Keratinocyte (primary cell): ENCODE measurements around the gene SORL1-AS1.

Source experiments
- DNase-seq: peaks from one replicate; pipeline ENCODE4 v3.0.0-alpha.2; 2011; ENCODE audit warnings: low read depth, missing footprints, low spot score
- FAIRE-seq: peaks from 2 replicates; lab custom pipeline; 2011; peaks lifted over from hg19 to GRCh38; lab: Jason Lieb, UNC
- H2AFZ ChIP-seq: 2 replicates; pipeline ENCODE4 v1.6.0; 2012; ENCODE audit warnings: low read length, control low read depth, inconsistent platforms; ENCODE audit not compliant: control insufficient read depth
- H3K27ac ChIP-seq: 2 replicates; pipeline ENCODE4 v1.5.1; 2011; ENCODE audit warnings: low read length; ENCODE audit not compliant: control insufficient read depth, insufficient read depth
- H3K27me3 ChIP-seq: 3 replicates; pipeline ENCODE4 v1.6.0; 2011; ENCODE audit warnings: low read length; ENCODE audit not compliant: control insufficient read depth, insufficient read depth; ENCODE audit errors: extremely low read depth
- H3K36me3 ChIP-seq, 2 experiments: 2 replicates in 1 of 2; 3 replicates in 1 of 2; pipeline ENCODE4 v1.5.1; 2011; ENCODE audit warnings: low read length in 2 of 2, mild to moderate bottlenecking in 1 of 2; ENCODE audit not compliant: control insufficient read depth in 2 of 2, insufficient read depth in 2 of 2; ENCODE audit errors: extremely low read depth in 1 of 2
- H3K4me1 ChIP-seq: 3 replicates; pipeline ENCODE4 v1.5.1; 2011; ENCODE audit warnings: low read length; ENCODE audit not compliant: control insufficient read depth, insufficient read depth; ENCODE audit errors: extremely low read depth
- H3K4me2 ChIP-seq: 3 replicates; pipeline ENCODE4 v1.6.0; 2011; ENCODE audit warnings: low read depth, low read length; ENCODE audit not compliant: control insufficient read depth, insufficient read depth; ENCODE audit errors: extremely low read depth
- H3K4me3 ChIP-seq, 3 experiments: fragments of 200-600 bp in 1 of 3; sonication (generic) in 1 of 3; 2 replicates in 2 of 3; 3 replicates in 1 of 3; pipeline ENCODE4 v1.5.1; 2011 to 2016; ENCODE audit warnings: low read length in 3 of 3, mild to moderate bottlenecking in 3 of 3, control low read depth in 2 of 3, inconsistent platforms in 1 of 3, low read depth in 1 of 3, mixed read lengths in 1 of 3, mixed run types in 1 of 3, moderate library complexity in 1 of 3; ENCODE audit not compliant: control insufficient read depth in 2 of 3, insufficient read depth in 2 of 3; ENCODE audit errors: extremely low read depth in 1 of 3
- H3K79me2 ChIP-seq: 2 replicates; pipeline ENCODE4 v1.6.0; 2012; ENCODE audit warnings: low read length; ENCODE audit not compliant: control insufficient read depth, insufficient read depth
- H3K9ac ChIP-seq: 3 replicates; pipeline ENCODE4 v1.6.0; 2011; ENCODE audit warnings: low read length; ENCODE audit not compliant: control insufficient read depth, insufficient read depth; ENCODE audit errors: extremely low read depth
- H3K9me1 ChIP-seq: 3 replicates; pipeline ENCODE4 v1.6.0; 2011; ENCODE audit warnings: low read length; ENCODE audit not compliant: control insufficient read depth, insufficient read depth; ENCODE audit errors: extremely low read depth
- H3K9me3 ChIP-seq: 2 replicates; pipeline ENCODE4 v1.5.1; 2012; ENCODE audit warnings: low read depth, low read length; ENCODE audit not compliant: control insufficient read depth
- H4K20me1 ChIP-seq: 3 replicates; pipeline ENCODE4 v1.6.0; 2011; ENCODE audit warnings: low read length; ENCODE audit not compliant: control insufficient read depth, insufficient read depth; ENCODE audit errors: extremely low read depth
- EZH2 ChIP-seq: IDR thresholded peaks from one replicate; pipeline ENCODE4 v1.6.1; 2012; ENCODE audit warnings: inconsistent platforms, mild to moderate bottlenecking, low read length, moderate library complexity
- dilution Hi-C: fragments of 300-500 bp; cut with MboI; formaldehyde crosslinking; loops from one replicate; pipeline ENCODE4 v1.7.0; 2020; ENCODE audit warnings: low sequenced_read_pairs; ENCODE audit not compliant: extremely low pct_ligation_motif_present
- TF ChIP-seq, protein P1 (sequence below), 3 experiments: IDR thresholded peaks in 1 of 3; conservative IDR thresholded peaks in 1 of 3; optimal IDR thresholded peaks in 1 of 3; 2 replicates in 2 of 3; 3 replicates in 1 of 3; pipeline versions ENCODE3 to v1.5.1; 2011; ENCODE audit warnings: low read length in 3 of 3, mild to moderate bottlenecking in 3 of 3, moderate library complexity in 2 of 3, control low read depth in 1 of 3, inconsistent platforms in 1 of 3; ENCODE audit not compliant: insufficient read depth in 2 of 3; ENCODE audit errors: extremely low read depth in 1 of 3

The SORL1-AS1 gene

DNA sequence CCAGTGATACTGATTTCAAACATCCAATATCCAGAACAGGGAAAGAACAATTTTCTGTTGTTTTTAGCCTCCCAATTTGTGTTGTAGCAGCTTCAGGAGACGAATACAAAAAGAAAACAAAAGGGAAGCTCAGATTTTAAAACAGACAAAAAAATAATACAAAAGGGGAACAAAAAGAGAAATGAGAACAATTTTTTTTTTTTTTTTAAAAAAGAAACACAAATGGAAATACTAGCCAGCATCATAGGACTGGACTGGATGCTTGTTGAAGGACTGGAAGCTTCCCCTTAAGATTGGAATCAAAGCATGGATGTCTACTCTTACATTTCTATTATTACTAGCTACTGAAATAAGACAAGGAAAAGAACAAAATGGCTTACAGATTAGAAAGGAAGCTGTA lies 47.1 kb downstream of the SORL1-AS1 start:
- no peaks in the 10 kb centered on the region for H3K79me2 ChIP-seq
- H3K4me2 ChIP-seq = no peak overlapping the region
- no peaks in the 10 kb centered on the region for H3K27me3 ChIP-seq
- peaks cover 4% of the 10 kb centered on the region for H3K9me3 ChIP-seq
- FAIRE-seq (no peak), DNase-seq (no peak)
- dilution Hi-C loops = no loop called here
- H3K9ac ChIP-seq = no peak overlapping the region
- H3K4me3 ChIP-seq = no peak overlapping the region
- TF ChIP-seq, protein P1, sequence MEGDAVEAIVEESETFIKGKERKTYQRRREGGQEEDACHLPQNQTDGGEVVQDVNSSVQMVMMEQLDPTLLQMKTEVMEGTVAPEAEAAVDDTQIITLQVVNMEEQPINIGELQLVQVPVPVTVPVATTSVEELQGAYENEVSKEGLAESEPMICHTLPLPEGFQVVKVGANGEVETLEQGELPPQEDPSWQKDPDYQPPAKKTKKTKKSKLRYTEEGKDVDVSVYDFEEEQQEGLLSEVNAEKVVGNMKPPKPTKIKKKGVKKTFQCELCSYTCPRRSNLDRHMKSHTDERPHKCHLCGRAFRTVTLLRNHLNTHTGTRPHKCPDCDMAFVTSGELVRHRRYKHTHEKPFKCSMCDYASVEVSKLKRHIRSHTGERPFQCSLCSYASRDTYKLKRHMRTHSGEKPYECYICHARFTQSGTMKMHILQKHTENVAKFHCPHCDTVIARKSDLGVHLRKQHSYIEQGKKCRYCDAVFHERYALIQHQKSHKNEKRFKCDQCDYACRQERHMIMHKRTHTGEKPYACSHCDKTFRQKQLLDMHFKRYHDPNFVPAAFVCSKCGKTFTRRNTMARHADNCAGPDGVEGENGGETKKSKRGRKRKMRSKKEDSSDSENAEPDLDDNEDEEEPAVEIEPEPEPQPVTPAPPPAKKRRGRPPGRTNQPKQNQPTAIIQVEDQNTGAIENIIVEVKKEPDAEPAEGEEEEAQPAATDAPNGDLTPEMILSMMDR (optimal IDR thresholded peaks at IDR 0.05 in 1 of 3, IDR thresholded peaks at IDR 0.05 in 1 of 3, conservative IDR thresholded peaks at IDR 0.05 in 1 of 3; ENCODE audit: extremely low read depth in 1 of 3, insufficient read depth in 2 of 3, low read length in 3 of 3) = no peak
- TF ChIP-seq EZH2 = no peak
- H3K36me3 ChIP-seq = no peaks in the 10 kb centered on the region
- no peak overlapping the region for H3K27ac ChIP-seq
- no peaks in the 10 kb centered on the region for H3K9me1 ChIP-seq
- H2AFZ ChIP-seq = no peak overlapping the region
- no peaks in the 10 kb centered on the region for H4K20me1 ChIP-seq
- H3K4me1 ChIP-seq = no peaks in the 10 kb centered on the region

DNA sequence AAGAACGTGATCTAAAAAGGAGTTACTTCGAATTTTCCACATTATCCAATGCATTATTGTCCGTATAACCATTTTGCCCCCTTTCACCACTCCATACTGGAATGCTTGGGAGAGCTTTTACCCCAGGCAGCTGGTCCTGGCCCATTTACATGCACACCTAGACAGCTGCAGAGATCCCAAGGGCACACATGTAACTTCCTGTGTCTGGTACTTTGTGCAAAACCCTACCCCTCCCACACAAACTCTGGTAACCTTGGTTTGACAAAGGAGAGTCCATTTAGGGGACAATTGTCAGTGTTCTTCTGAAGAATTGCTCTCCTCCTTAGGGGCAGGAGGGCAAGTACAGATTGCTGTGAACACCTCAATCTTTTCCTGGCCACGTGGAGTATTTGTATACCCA lies 58.0 kb downstream of the SORL1-AS1 start:
- peaks cover 3% of the 10 kb centered on the region for H3K27me3 ChIP-seq
- H2AFZ ChIP-seq = no peak overlapping the region
- no peaks in the 10 kb centered on the region for H3K79me2 ChIP-seq
- no peak overlapping the region for H3K27ac ChIP-seq
- H3K4me2 ChIP-seq = no peak overlapping the region
- no peak for TF ChIP-seq EZH2
- TF ChIP-seq, protein P1 (optimal IDR thresholded peaks at IDR 0.05 in 1 of 3, IDR thresholded peaks at IDR 0.05 in 1 of 3, conservative IDR thresholded peaks at IDR 0.05 in 1 of 3; ENCODE audit: extremely low read depth in 1 of 3, insufficient read depth in 2 of 3, low read length in 3 of 3) = no peak
- H3K9ac ChIP-seq = no peak overlapping the region
- no peaks in the 10 kb centered on the region for H3K9me1 ChIP-seq
- no peak for DNase-seq
- dilution Hi-C loops = no loop called here
- H3K9me3 ChIP-seq = no peaks in the 10 kb centered on the region
- no peak for FAIRE-seq
- no peak overlapping the region for H3K4me3 ChIP-seq
- no peaks in the 10 kb centered on the region for H3K36me3 ChIP-seq
- peaks cover 7% of the 10 kb centered on the region for H3K4me1 ChIP-seq
- H4K20me1 ChIP-seq = no peaks in the 10 kb centered on the region
